Measurements from ENCODE around the gene MACROD2. TPM values are rescaled to one million over a fixed set of nuclear protein-coding genes. Genes with fewer than 3 reads are reported as not detected.

MACROD2 gene
- total RNA-seq, 1 donor from 2014 or later = 0.23 TPM

GRCh38 chr20:15239542-15240206 lies 1244.4 kb downstream of the MACROD2 start:
- H3K4me3 ChIP-seq (ENCODE audit: low read depth, low read length) = no peak overlapping the region
- TF ChIP-seq CTCF (conservative IDR thresholded peaks at IDR 0.05; ENCODE audit: low read depth, low read length) = no peak
- no peak for DNase-seq (ENCODE audit: low read depth)

- TF ChIP-seq CTCF (conservative IDR thresholded peaks at IDR 0.05; ENCODE audit: low read depth, low read length) = no peak
Measured at GRCh38 chr20:15240801-15241200, 1245.5 kb downstream of the MACROD2 start.

DNA sequence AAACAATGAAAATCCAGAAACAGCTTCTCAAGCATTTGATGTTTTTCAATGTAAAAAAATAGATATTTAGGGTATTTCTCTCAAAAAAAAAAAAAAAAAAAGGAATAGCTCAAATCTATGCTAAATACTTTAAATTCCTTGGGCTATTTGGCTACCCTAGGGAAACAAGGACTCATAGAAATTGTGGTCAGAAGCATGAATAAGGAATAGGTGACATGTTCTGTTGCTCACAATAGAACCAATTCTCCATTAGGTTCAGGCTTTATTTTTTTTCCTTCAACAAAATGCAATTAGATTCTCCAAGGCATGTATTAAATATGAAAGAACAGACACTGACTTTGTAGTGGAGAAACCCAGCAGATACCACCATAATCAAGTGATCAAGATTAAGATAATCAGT lies 1246.4 kb downstream of the MACROD2 start:
- H3K4me3 ChIP-seq (ENCODE audit: low read depth, low read length) = no peak overlapping the region
- DNase-seq (ENCODE audit: low read depth) = no peak
- TF ChIP-seq CTCF (conservative IDR thresholded peaks at IDR 0.05; ENCODE audit: low read depth, low read length) = no peak

More at GRCh38 chr20:15240801-15241200, 1245.5 kb downstream of the MACROD2 start:
- no peak overlapping the region for H3K4me3 ChIP-seq (ENCODE audit: low read depth, low read length)
- no peak for DNase-seq (ENCODE audit: low read depth)

DNA sequence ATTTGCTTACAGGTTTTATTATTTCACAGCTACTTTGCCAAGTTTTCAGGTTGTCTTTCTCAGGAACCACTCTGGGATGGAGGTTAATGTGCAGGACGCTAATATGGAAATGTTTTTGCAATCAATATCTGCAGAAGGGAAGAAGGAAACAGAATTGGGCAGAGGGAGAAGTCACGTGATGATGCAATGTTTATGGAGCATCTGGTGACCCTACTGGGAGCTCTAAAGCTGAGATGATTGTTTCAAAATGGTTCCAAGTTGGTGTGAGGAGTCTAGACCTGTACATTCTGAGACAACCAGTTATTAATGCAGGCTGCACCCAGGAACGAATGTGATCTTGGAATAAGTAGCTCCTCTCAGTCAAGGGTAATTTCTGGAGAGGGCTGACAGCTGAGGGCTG lies 1247.5 kb downstream of the MACROD2 start:
- H3K4me3 ChIP-seq (ENCODE audit: low read depth, low read length) = no peak overlapping the region
- TF ChIP-seq CTCF (conservative IDR thresholded peaks at IDR 0.05; ENCODE audit: low read depth, low read length) = no peak
- DNase-seq (ENCODE audit: low read depth) = no peak

DNA sequence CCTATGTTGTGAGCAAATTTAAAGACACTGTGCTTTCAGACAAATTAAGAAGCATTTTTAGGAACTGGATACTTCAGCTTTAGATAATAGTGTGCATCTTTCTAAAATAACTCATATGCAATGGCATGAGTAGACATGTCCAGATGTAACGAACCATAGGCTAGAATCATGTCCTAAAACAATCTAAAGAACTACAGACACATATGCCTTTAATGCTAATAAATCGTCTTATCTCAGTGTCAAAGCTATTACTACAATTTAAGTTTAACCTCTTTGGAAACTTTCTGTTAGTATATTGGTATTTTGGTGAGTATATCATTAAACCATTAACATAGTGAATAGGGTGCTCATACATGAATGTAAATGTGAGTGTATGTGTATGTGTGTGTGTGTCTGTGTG lies 1250.6 kb downstream of the MACROD2 start:
- no peak overlapping the region for H3K4me3 ChIP-seq (ENCODE audit: low read depth, low read length)
- DNase-seq (ENCODE audit: low read depth) = no peak
- TF ChIP-seq CTCF (conservative IDR thresholded peaks at IDR 0.05; ENCODE audit: low read depth, low read length) = no peak

GRCh38 chr20:15248618-15249395 lies 1253.5 kb downstream of the MACROD2 start:
- no peak overlapping the region for H3K4me3 ChIP-seq (ENCODE audit: low read depth, low read length)
- TF ChIP-seq CTCF (conservative IDR thresholded peaks at IDR 0.05; ENCODE audit: low read depth, low read length) = no peak
- no peak for DNase-seq (ENCODE audit: low read depth)

Measured in epithelial cell of proximal tubule (primary cell).